Bronchial epithelial cell (primary cell): ENCODE measurements around the gene REEP3. TPM values are rescaled to one million over a fixed set of nuclear protein-coding genes. Genes with fewer than 3 reads are reported as not detected.
"Not testable (repeated sequence)": the region's sequence is repeated elsewhere in the genome, so short reads cannot be mapped to it uniquely, and the experiment has no call there.

Source experiments
- DNase-seq: peaks from one replicate; pipeline ENCODE4 v3.0.0-alpha.2; 2010; ENCODE audit warnings: low read depth
- FAIRE-seq: peaks from 2 replicates; lab custom pipeline; 2011; peaks lifted over from hg19 to GRCh38; lab: Jason Lieb, UNC
- H3K27me3 ChIP-seq: 2 replicates; pipeline ENCODE4 v1.5.1; 2011; ENCODE audit warnings: low read length; ENCODE audit not compliant: control insufficient read depth, insufficient read depth
- H3K36me3 ChIP-seq: 2 replicates; pipeline ENCODE4 v1.5.1; 2011; ENCODE audit warnings: low read length; ENCODE audit not compliant: control insufficient read depth, insufficient read depth
- H3K4me3 ChIP-seq: 2 replicates; pipeline ENCODE4 v1.5.1; 2011; ENCODE audit warnings: mild to moderate bottlenecking, low read depth, low read length, control low read depth
- CTCF ChIP-seq: IDR thresholded peaks from 2 replicates; pipeline ENCODE4 v1.5.1; 2011; ENCODE audit warnings: mild to moderate bottlenecking, moderate library complexity, low read length, control low read depth, inconsistent platforms; ENCODE audit not compliant: insufficient read depth, severe bottlenecking
- total RNA-seq: library from RNA; depleted of rRNA; stranded (reverse); fragments of >200 nt; gene quantifications from 2 replicates; pipeline ENCODE4 v1.2.1, GENCODE V29; 2014

REEP3 gene
- total RNA-seq, 1 donor from 2014 or later = 52.1 TPM

DNA sequence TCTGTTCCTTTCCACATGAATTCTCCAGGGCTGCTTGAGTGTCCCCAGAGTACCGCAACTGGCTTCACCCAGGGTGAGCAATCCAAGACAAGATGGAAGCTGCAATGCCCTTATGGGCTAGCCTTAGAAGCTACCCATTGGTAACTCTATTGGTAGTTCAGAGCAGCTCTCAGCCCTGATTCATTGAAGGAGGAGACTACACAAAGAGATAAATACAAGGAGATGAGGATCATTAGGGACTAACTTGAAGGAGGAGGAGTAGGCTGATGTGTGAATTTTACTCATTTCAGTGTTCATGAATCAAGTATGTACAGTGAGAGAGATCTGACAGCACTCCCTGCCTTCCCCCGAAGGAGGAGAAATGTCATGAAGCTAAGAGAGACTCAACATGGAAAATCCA is 124.0 kb downstream of the REEP3 start:
- DNase-seq (no peak), FAIRE-seq (no peak)
- TF ChIP-seq CTCF = no peak
- Histone ChIP-seq H3K27me3 (no peaks in the 10 kb centered on the region), H3K36me3 (no peaks in the 10 kb centered on the region), H3K4me3 (no peak overlapping the region)

- FAIRE-seq (no peak), DNase-seq (no peak)
- H3K4me3 ChIP-seq = no peak overlapping the region
- TF ChIP-seq CTCF = no peak
- no peaks in the 10 kb centered on the region for H3K27me3 ChIP-seq
- no peaks in the 10 kb centered on the region for H3K36me3 ChIP-seq
These were observed 125.3 kb downstream of the REEP3 start for GRCh38 chr10:63646491-63646890.

GRCh38 chr10:63651864-63652263 is 130.7 kb downstream of the REEP3 start:
- H3K36me3 ChIP-seq = no peaks in the 10 kb centered on the region
- no peak overlapping the region for H3K4me3 ChIP-seq
- DNase-seq (no peak), FAIRE-seq (no peak)
- no peaks in the 10 kb centered on the region for H3K27me3 ChIP-seq
- no peak for TF ChIP-seq CTCF

- FAIRE-seq (no peak), DNase-seq (no peak)
- Histone ChIP-seq H3K27me3 (no peaks in the 10 kb centered on the region), H3K36me3 (no peaks in the 10 kb centered on the region), H3K4me3 (no peak overlapping the region)
- no peak for TF ChIP-seq CTCF
These were observed 132.5 kb downstream of the REEP3 start for GRCh38 chr10:63653747-63654146.

GRCh38 chr10:63657761-63658160 is 136.6 kb downstream of the REEP3 start:
- H3K27me3 ChIP-seq = no peaks in the 10 kb centered on the region
- FAIRE-seq (no peak), DNase-seq (no peak)
- H3K36me3 ChIP-seq = no peaks in the 10 kb centered on the region
- no peak for TF ChIP-seq CTCF
- H3K4me3 ChIP-seq = no peak overlapping the region

DNA sequence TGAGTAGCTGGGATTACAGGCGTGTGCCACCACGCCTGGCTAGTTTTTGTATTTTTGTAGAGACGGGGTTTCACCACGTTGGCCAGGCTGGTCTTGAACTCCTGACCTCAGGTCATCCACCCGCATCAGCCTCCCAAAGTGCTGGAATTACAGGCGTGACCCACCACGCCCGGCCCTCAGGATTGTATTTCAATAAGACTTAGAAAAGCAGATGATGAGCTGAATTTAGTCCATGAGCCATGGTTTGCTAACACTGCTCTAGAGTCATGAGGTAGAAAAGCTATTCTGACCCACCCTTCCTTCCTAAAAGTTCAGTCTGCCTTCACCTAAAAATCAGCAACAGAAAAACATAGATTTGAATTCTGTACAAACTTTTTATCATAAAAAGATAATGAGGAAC is 139.7 kb downstream of the REEP3 start:
- FAIRE-seq = not testable (repeated sequence)

More for the DNA sequence above, 139.7 kb downstream of the REEP3 start:
- H3K27me3 ChIP-seq, H3K36me3 ChIP-seq, H3K4me3 ChIP-seq, DNase-seq: not testable (repeated sequence)
